Neural cell (in vitro differentiated cells): Measurements from ENCODE around the gene MED15. TPM values are rescaled to one million over a fixed set of nuclear protein-coding genes. Genes with fewer than 3 reads are reported as not detected.

ENCODE experiments used
- H2AFZ ChIP-seq: fragments of 200-600, 300-800 bp; sonication (generic), shearing (Covaris generic); 2 replicates; pipeline ENCODE4 v1.6.0; 2014; ENCODE audit warnings: low read depth, mild to moderate bottlenecking, antibody characterized with exemption, low read length, moderate library complexity
- H3F3A ChIP-seq: fragments of 200-600 bp; shearing (Covaris generic); 2 replicates; pipeline ENCODE4 v1.6.1; 2016; ENCODE audit warnings: mild to moderate bottlenecking, moderate library complexity, mixed read lengths, antibody characterized with exemption, low read length; ENCODE audit not compliant: insufficient read depth, poor library complexity, severe bottlenecking
- H3K27ac ChIP-seq: fragments of 200-600, 300-800 bp; sonication (generic), shearing (Covaris generic); 2 replicates; pipeline ENCODE4 v1.5.1; 2014; ENCODE audit warnings: mild to moderate bottlenecking, low read length, moderate library complexity
- H3K27me3 ChIP-seq: fragments of 300-800, 200-600 bp; sonication (generic), shearing (Covaris generic); 2 replicates; pipeline ENCODE4 v1.6.0; 2014; ENCODE audit warnings: mild to moderate bottlenecking, low read depth, low read length, moderate library complexity; ENCODE audit not compliant: insufficient read depth
- H3K36me3 ChIP-seq: fragments of 300-800, 200-600 bp; sonication (generic), shearing (Covaris generic); 2 replicates; pipeline ENCODE4 v1.5.1; 2014; ENCODE audit warnings: mild to moderate bottlenecking, antibody characterized with exemption, low read length, moderate library complexity; ENCODE audit not compliant: insufficient read depth
- H3K4me2 ChIP-seq: fragments of 300-800, 200-600 bp; sonication (generic), shearing (Covaris generic); 2 replicates; pipeline ENCODE4 v1.6.0; 2014; ENCODE audit warnings: mild to moderate bottlenecking, low read length
- H3K4me3 ChIP-seq: fragments of 300-800, 200-600 bp; sonication (generic), shearing (Covaris generic); 2 replicates; pipeline ENCODE4 v1.5.1; 2014; ENCODE audit warnings: mild to moderate bottlenecking, low read length, moderate library complexity
- H3K79me2 ChIP-seq: fragments of 200-600 bp; shearing (Covaris generic); replicated peaks from 2 replicates; pipeline ENCODE4 v1.6.0; 2014; ENCODE audit warnings: mild to moderate bottlenecking, low read length, moderate library complexity; ENCODE audit not compliant: insufficient read depth
- H3K9ac ChIP-seq: fragments of 300-800, 200-600 bp; sonication (generic), shearing (Covaris generic); 2 replicates; pipeline ENCODE4 v1.6.1; 2016; ENCODE audit warnings: mild to moderate bottlenecking, low read length, mixed read lengths
- H3K9me2 ChIP-seq: fragments of 200-600 bp; shearing (Covaris generic); 2 replicates; pipeline ENCODE4 v1.6.1; 2016; ENCODE audit warnings: mild to moderate bottlenecking, low read length, mixed read lengths; ENCODE audit not compliant: insufficient read depth
- H3K9me3 ChIP-seq: fragments of 200-600, 300-800 bp; sonication (generic), shearing (Covaris generic); 2 replicates; pipeline ENCODE4 v1.6.1; 2016; ENCODE audit warnings: mild to moderate bottlenecking, mixed run types, low read length, moderate library complexity, mixed read lengths
- H4K20me1 ChIP-seq: fragments of 200-600 bp; shearing (Covaris generic); 2 replicates; pipeline ENCODE4 v1.6.1; 2016; ENCODE audit warnings: mild to moderate bottlenecking, mixed run types; ENCODE audit not compliant: insufficient read depth
- CTCF ChIP-seq: fragments of 450-650 bp; IDR thresholded peaks from 2 replicates; pipeline ENCODE4 v1.5.1; 2014; ENCODE audit warnings: antibody characterized with exemption, mild to moderate bottlenecking, moderate library complexity; ENCODE audit not compliant: poor library complexity, severe bottlenecking
- EP300 ChIP-seq: fragments of 450-650 bp; conservative IDR thresholded peaks from 2 replicates; pipeline ENCODE4 v1.6.1; 2014; ENCODE audit warnings: antibody characterized with exemption, mild to moderate bottlenecking, moderate library complexity; ENCODE audit not compliant: poor library complexity, severe bottlenecking
- EZH2 ChIP-seq: fragments of 200-600, 300-800 bp; shearing (Covaris generic), sonication (generic); IDR thresholded peaks from 2 replicates; pipeline ENCODE4 v1.6.1; 2014; ENCODE audit warnings: antibody characterized with exemption, low read length, borderline replicate concordance, mild to moderate bottlenecking; ENCODE audit not compliant: insufficient read depth, poor library complexity, severe bottlenecking
- MXI1 ChIP-seq: fragments of 450-650 bp; conservative IDR thresholded peaks from 2 replicates; pipeline ENCODE4 v1.6.1; 2014; ENCODE audit warnings: antibody characterized with exemption, mild to moderate bottlenecking; ENCODE audit not compliant: poor library complexity, severe bottlenecking
- POLR2AphosphoS5 ChIP-seq: IDR thresholded peaks from 2 replicates; pipeline ENCODE4 v1.6.1; 2012
- RAD21 ChIP-seq: fragments of 450-650 bp; conservative IDR thresholded peaks from 2 replicates; pipeline ENCODE4 v1.6.1; 2014; ENCODE audit warnings: antibody characterized with exemption, mild to moderate bottlenecking, moderate library complexity
- REST ChIP-seq: IDR thresholded peaks from 2 replicates; pipeline ENCODE4 v1.6.1; 2012; ENCODE audit warnings: borderline replicate concordance
- SMC3 ChIP-seq: fragments of 450-650 bp; conservative IDR thresholded peaks from 2 replicates; pipeline ENCODE4 v1.6.1; 2014; ENCODE audit warnings: antibody characterized with exemption, mild to moderate bottlenecking, moderate library complexity; ENCODE audit not compliant: poor library complexity
- TAF1 ChIP-seq: IDR thresholded peaks from 2 replicates; pipeline ENCODE4 v1.6.1; 2012; ENCODE audit warnings: low read depth
- polyA plus RNA-seq: library from polyadenylated mRNA; depleted of rRNA; stranded (reverse); fragments of >200 nt; gene quantifications from 2 replicates; pipeline ENCODE4 v1.2.3, GENCODE V29; 2014

Gene MED15
- polyA plus RNA-seq, 1 donor from 2014 or later, result 13.2 TPM

GRCh38 chr22:20582520-20583361, 75.3 kb downstream of the MED15 start:
- H3K27ac ChIP-seq, result no peak overlapping the region
- TF ChIP-seq TAF1, result no peak
- TF ChIP-seq EP300, result no peak
- TF ChIP-seq CTCF, result no peak
- no peak for TF ChIP-seq POLR2AphosphoS5
- TF ChIP-seq MXI1, result no peak
- TF ChIP-seq SMC3, result no peak
- no peak for TF ChIP-seq RAD21
- no peak for TF ChIP-seq EZH2
- TF ChIP-seq REST, result no peak
- no peak overlapping the region for H2AFZ ChIP-seq
- no peak overlapping the region for H3K9ac ChIP-seq
- H3K9me2 ChIP-seq, result no peaks in the 10 kb centered on the region
- no peaks in the 10 kb centered on the region for H3F3A ChIP-seq
- H3K4me3 ChIP-seq, result no peak overlapping the region
- no peak overlapping the region for H3K4me2 ChIP-seq
- no peaks in the 10 kb centered on the region for H3K9me3 ChIP-seq
- H3K36me3 ChIP-seq, result no peaks in the 10 kb centered on the region
- H4K20me1 ChIP-seq, result no peaks in the 10 kb centered on the region
- no peaks in the 10 kb centered on the region for H3K79me2 ChIP-seq
- H3K27me3 ChIP-seq, result no peaks in the 10 kb centered on the region

GRCh38 chr22:20583471-20583922, 76.1 kb downstream of the MED15 start:
- Histone ChIP-seq H2AFZ (no peak overlapping the region), H3K4me2 (no peak overlapping the region), H3K9me3 (no peaks in the 10 kb centered on the region), H3K27ac (no peak overlapping the region), H3K27me3 (no peaks in the 10 kb centered on the region), H3K4me3 (no peak overlapping the region), H3K9me2 (no peaks in the 10 kb centered on the region), H3K9ac (no peak overlapping the region), H4K20me1 (no peaks in the 10 kb centered on the region), H3F3A (no peaks in the 10 kb centered on the region), H3K79me2 (no peaks in the 10 kb centered on the region), H3K36me3 (no peaks in the 10 kb centered on the region)
- TF ChIP-seq RAD21, result no peak
- no peak for TF ChIP-seq SMC3
